Thoracic aorta (tissue), 2 donors: ENCODE measurements around the gene RAPGEF3. TPM values are rescaled to one million over a fixed set of nuclear protein-coding genes. Genes with fewer than 3 reads are reported as not detected.

Experiments
- ATAC-seq: fragments of 150-250 bp; one replicate; pipeline ENCODE4 v1.8.0; 2017; ENCODE audit warnings: low read depth; ENCODE audit not compliant: insufficient number of reproducible peaks, low FRiP score
- DNase-seq: peaks from one replicate; pipeline ENCODE4 v3.0.0-alpha.2; 2020; ENCODE audit warnings: low spot score
- H3K27ac ChIP-seq, 2 donors: fragments of 200-600 bp; sonication (generic); 1 replicate in 1 of 2; 2 replicates in 1 of 2; pipeline ENCODE4 v1.5.1; 2016; ENCODE audit warnings: mild to moderate bottlenecking in 2 of 2, moderate library complexity in 2 of 2
- H3K27me3 ChIP-seq: fragments of 200-600 bp; sonication (generic); replicated peaks from 2 replicates; pipeline ENCODE4 v1.6.0; 2016; ENCODE audit warnings: mild to moderate bottlenecking; ENCODE audit not compliant: insufficient read depth
- H3K36me3 ChIP-seq: fragments of 200-600 bp; sonication (generic); one replicate; pipeline ENCODE4 v1.5.1; 2016
- H3K4me1 ChIP-seq, 2 donors: fragments of 200-600 bp; sonication (generic); 1 replicate in 1 of 2; 2 replicates in 1 of 2; pipeline versions ENCODE4 v1.5.1 to v1.6.0; 2016; ENCODE audit warnings: low read depth in 2 of 2, mild to moderate bottlenecking in 1 of 2; ENCODE audit not compliant: control insufficient read depth in 1 of 2
- H3K4me3 ChIP-seq: fragments of 200-600 bp; sonication (generic); 2 replicates; pipeline ENCODE4 v1.5.1; 2016; ENCODE audit warnings: mild to moderate bottlenecking
- H3K9me3 ChIP-seq: fragments of 200-600 bp; sonication (generic); 2 replicates; pipeline ENCODE4 v1.5.1; 2016
- CTCF ChIP-seq: fragments of 200-600 bp; sonication (generic); IDR thresholded peaks from one replicate; pipeline ENCODE4 v1.5.1; 2019; ENCODE audit warnings: antibody characterized with exemption
- total RNA-seq, 2 donors: library from RNA; depleted of rRNA; stranded (reverse); fragments of >200 nt; gene quantifications; one replicate each; pipeline versions ENCODE4 v1.1.0 to v1.2.3, GENCODE V29; 2016

Gene RAPGEF3
- total RNA-seq: 10 to 100 TPM; 40.9 to 77.4 TPM

GRCh38 chr12:47758834-47759690 lies at the start of gene RAPGEF3:
TSS of gene RAPGEF3 (minus strand) at chr12:47758880. CDS start at chr12:47758556, 324 bp downstream.
- Histone ChIP-seq H3K4me1 (peaks cover 25 to 60% of the 10 kb centered on the region in 2 donors), H3K36me3 (no peaks in the 10 kb centered on the region), H3K9me3 (no peaks in the 10 kb centered on the region), H3K4me3 (peak within 1 kb of the TSS; percentile 84), H3K27me3 (no peaks in the 10 kb centered on the region), H3K27ac (peak within 1 kb of the TSS; percentile 86 to 87)
- TF ChIP-seq CTCF: peak; percentile 69
- ATAC-seq: peak; percentile 78
- DNase-seq: peak; percentile 66

GRCh38 chr12:47808050-47808449 lies 49.4 kb upstream of the RAPGEF3 start:
- H3K4me3 ChIP-seq: peak overlapping the region; percentile 40
- H3K36me3 ChIP-seq: no peaks in the 10 kb centered on the region
- ATAC-seq (no peak), DNase-seq (no peak)
- peaks cover 78 to 98% of the 10 kb centered on the region in 2 donors for H3K4me1 ChIP-seq
- H3K27me3 ChIP-seq: no peaks in the 10 kb centered on the region
- peak overlapping the region; percentile 98 to 99 for H3K27ac ChIP-seq
- no peak for TF ChIP-seq CTCF
- H3K9me3 ChIP-seq: no peaks in the 10 kb centered on the region

GRCh38 chr12:47807338-47807737 lies 48.7 kb upstream of the RAPGEF3 start:
- Histone ChIP-seq H3K4me3 (no peak overlapping the region), H3K27ac (peak overlapping the region; percentile 98 to 99), H3K27me3 (no peaks in the 10 kb centered on the region), H3K9me3 (no peaks in the 10 kb centered on the region), H3K36me3 (no peaks in the 10 kb centered on the region), H3K4me1 (peaks cover 85 to 100% of the 10 kb centered on the region in 2 donors)
- ATAC-seq: no peak
- no peak for DNase-seq
- TF ChIP-seq CTCF: no peak

- ATAC-seq (no peak), DNase-seq (no peak)
- H3K4me1 ChIP-seq: peaks cover 86 to 100% of the 10 kb centered on the region in 2 donors
- H3K4me3 ChIP-seq: no peak overlapping the region
- H3K27me3 ChIP-seq: no peaks in the 10 kb centered on the region
- H3K9me3 ChIP-seq: no peaks in the 10 kb centered on the region
- H3K27ac ChIP-seq: peak overlapping the region; percentile 66 to 69
- no peaks in the 10 kb centered on the region for H3K36me3 ChIP-seq
- no peak for TF ChIP-seq CTCF
Measured at GRCh38 chr12:47805417-47805816, 46.7 kb upstream of the RAPGEF3 start.

- H3K4me3 ChIP-seq: no peak overlapping the region
- no peak for TF ChIP-seq CTCF
- H3K27ac ChIP-seq: peak overlapping the region; percentile 66 to 69
- ATAC-seq (no peak), DNase-seq (no peak)
- no peaks in the 10 kb centered on the region for H3K36me3 ChIP-seq
- no peaks in the 10 kb centered on the region for H3K27me3 ChIP-seq
- H3K9me3 ChIP-seq: no peaks in the 10 kb centered on the region
- H3K4me1 ChIP-seq: peaks cover 86 to 100% of the 10 kb centered on the region in 2 donors
Measured at GRCh38 chr12:47804171-47804570, 45.5 kb upstream of the RAPGEF3 start.
